ENCODE results near the gene MACF1. TPM values are rescaled to one million over a fixed set of nuclear protein-coding genes. Genes with fewer than 3 reads are reported as not detected.

MACF1 gene
- total and polyA plus RNA-seq, 4 donors = 23.3 to 216 (median 51.2) TPM

- TF ChIP-seq REST (IDR thresholded peaks at IDR 0.05) (peak; percentile 21), FOXA1 (IDR thresholded peaks at IDR 0.05) (peak; percentile 54), HNF4A (conservative IDR thresholded peaks at IDR 0.05) (peak; percentile 22 to 24), HNF4G (IDR thresholded peaks at IDR 0.05) (no peak)
Measured at GRCh38 chr1:39378377-39378776, 173.9 kb downstream of the MACF1 start (continued).

GRCh38 chr1:39379187-39379586 lies 174.7 kb downstream of the MACF1 start:
- TF ChIP-seq HNF4G (IDR thresholded peaks at IDR 0.05) = no peak
- no peak for TF ChIP-seq MAX (IDR thresholded peaks at IDR 0.05)
- no peak for TF ChIP-seq JUND (IDR thresholded peaks at IDR 0.05)
- TF ChIP-seq HNF4A (conservative IDR thresholded peaks at IDR 0.05) = no peak
- TF ChIP-seq EGR1 (IDR thresholded peaks at IDR 0.05; ENCODE audit: low read depth in 2 of 2) = no peak
- TF ChIP-seq REST (IDR thresholded peaks at IDR 0.05) = no peak
- no peak for TF ChIP-seq TAF1 (conservative IDR thresholded peaks at IDR 0.05)
- TF ChIP-seq YY1 (IDR thresholded peaks at IDR 0.05) = no peak
- no peak for TF ChIP-seq NR2F2 (IDR thresholded peaks at IDR 0.05)
- no peak for TF ChIP-seq CTCF (IDR thresholded peaks at IDR 0.05; ENCODE audit: low read depth, low read length, missing input control)
- no peak for TF ChIP-seq ATF3 (IDR thresholded peaks at IDR 0.05)
- no peak for TF ChIP-seq GABPA (IDR thresholded peaks at IDR 0.05 in 1 of 2, conservative IDR thresholded peaks at IDR 0.05 in 1 of 2)
- no peak for TF ChIP-seq FOXA1 (IDR thresholded peaks at IDR 0.05)
- TF ChIP-seq ZBTB33 (IDR thresholded peaks at IDR 0.05) = no peak
- no peak for TF ChIP-seq RXRA (IDR thresholded peaks at IDR 0.05)
- TF ChIP-seq FOXA2 (IDR thresholded peaks at IDR 0.05) = no peak
- TF ChIP-seq RAD21 (IDR thresholded peaks at IDR 0.05) = no peak
- TF ChIP-seq SP1 (IDR thresholded peaks at IDR 0.05) = no peak
- Histone ChIP-seq H3K36me3 (ENCODE audit: control insufficient read depth in 4 of 4, insufficient read depth in 3 of 4, low read depth in 1 of 4, low read length in 3 of 4) (peaks cover 9 to 41% (median 24%) of the 10 kb centered on the region in 4 donors), H3K4me3 (ENCODE audit: low read depth in 1 of 3, low read length in 3 of 3) (no peak overlapping the region), H3K9ac (ENCODE audit: low read depth in 1 of 2, low read length in 2 of 2) (no peak overlapping the region), H3K27me3 (ENCODE audit: control insufficient read depth in 4 of 4, insufficient read depth in 4 of 4, low read length in 3 of 4) (no peaks in the 10 kb centered on the region), H3K9me3 (ENCODE audit: control insufficient read depth in 4 of 4, low read length in 3 of 4) (no peaks in the 10 kb centered on the region), H3K4me1 (ENCODE audit: control insufficient read depth in 4 of 4, insufficient read depth in 4 of 4, low read length in 3 of 4) (peaks cover 0 to 5% (median 3%) of the 10 kb centered on the region in 4 donors), H3K27ac (ENCODE audit: low read depth in 1 of 2, low read length in 2 of 2) (no peak overlapping the region)
- no peak for DNase-seq (ENCODE audit: low spot score)
- WGBS = 93% methylated on average over 2 of the region's 2 CpGs
